GM12878 (cell line): Measurements from ENCODE around the gene PML. TPM values are rescaled to one million over a fixed set of nuclear protein-coding genes. Genes with fewer than 3 reads are reported as not detected.

ENCODE experiments used
- ATAC-seq: fragments of 200-7000 bp; cut with Tn5 transposase; 3 replicates; pipeline ENCODE4 v1.9.1; 2020; ENCODE audit warnings: mild to moderate bottlenecking, moderate library complexity
- BruUV-seq: library from RNA; stranded (reverse); fragments of 400-500 nt; replicated peaks from 2 replicates; lab custom pipeline; 2021; lab: Mats Ljungman, UMichigan
- CTCF ChIA-PET: fragments of 300-600 bp; sonication (Branson Sonifier 250); formaldehyde crosslinking; extraction: SDS; loops from one replicate; lab custom pipeline; 2021; ENCODE audit warnings: inconsistent platforms; lab: Yijun Ruan, JAX
- POLR2A ChIA-PET: fragments of 350-600 bp; formaldehyde crosslinking; extraction: SDS; loops from one replicate; lab custom pipeline; 2021; ENCODE audit warnings: inconsistent platforms; lab: Charles Lee
- RAD21 ChIA-PET: fragments of 300-600 bp; sonication (Branson Sonifier 250); formaldehyde crosslinking; loops from one replicate; lab custom pipeline; 2023; ENCODE audit warnings: antibody characterized with exemption; ENCODE audit not compliant: unreplicated experiment; lab: Charles Lee
- SMC1A ChIA-PET: fragments of 300-600 bp; sonication (Branson Sonifier 250); formaldehyde crosslinking; loops from one replicate; lab custom pipeline; 2023; ENCODE audit not compliant: unreplicated experiment, uncharacterized antibody; lab: Charles Lee
- DNase-seq: peaks from one replicate; pipeline ENCODE4 v3.0.0-alpha.2; 2011; ENCODE audit warnings: low read depth, low spot score
- FAIRE-seq: peaks from 3 replicates; lab custom pipeline; 2011; peaks lifted over from hg19 to GRCh38; lab: Jason Lieb, UNC
- H2AFZ ChIP-seq: 2 replicates; pipeline ENCODE4 v1.6.0; 2011; ENCODE audit warnings: low read depth, low read length, control low read depth; ENCODE audit not compliant: control insufficient read depth
- H3K27ac ChIP-seq: 2 replicates; pipeline ENCODE4 v1.5.1; 2011; ENCODE audit warnings: control low read depth; ENCODE audit not compliant: control insufficient read depth, insufficient read depth
- H3K27me3 ChIP-seq, 2 experiments: replicated peaks in 1 of 2; 2 replicates each; pipeline versions ENCODE4 v1.6.0 to v1.6.1; 2011; ENCODE audit warnings: low read length in 1 of 2; ENCODE audit not compliant: control insufficient read depth in 2 of 2, insufficient read depth in 2 of 2
- H3K36me3 ChIP-seq, 2 experiments: 2 replicates each; pipeline ENCODE4 v1.5.1; 2011; ENCODE audit warnings: low read length in 1 of 2; ENCODE audit not compliant: control insufficient read depth in 2 of 2, insufficient read depth in 2 of 2
- H3K4me1 ChIP-seq: 2 replicates; pipeline ENCODE4 v1.6.1; 2011; ENCODE audit warnings: mild to moderate bottlenecking, low read length, moderate library complexity, mixed read lengths; ENCODE audit not compliant: control insufficient read depth, insufficient read depth
- H3K4me2 ChIP-seq: 2 replicates; pipeline ENCODE4 v1.6.0; 2011; ENCODE audit warnings: control low read depth; ENCODE audit not compliant: control insufficient read depth, insufficient read depth
- H3K4me3 ChIP-seq: fragments of 200-600 bp; sonication (generic); 2 replicates; pipeline ENCODE4 v1.5.1; 2016
- H3K79me2 ChIP-seq: 2 replicates; pipeline ENCODE4 v1.6.0; 2011; ENCODE audit warnings: low read length; ENCODE audit not compliant: control insufficient read depth, insufficient read depth
- H3K9ac ChIP-seq: 2 replicates; pipeline ENCODE4 v1.8.0; 2011; ENCODE audit warnings: low read length, control low read depth, mixed read lengths; ENCODE audit not compliant: control insufficient read depth, insufficient read depth
- H3K9me3 ChIP-seq: replicated peaks from 3 replicates; pipeline ENCODE4 v1.5.1; 2011; ENCODE audit warnings: mild to moderate bottlenecking, low read length; ENCODE audit not compliant: control insufficient read depth, insufficient read depth
- H4K20me1 ChIP-seq: 2 replicates; pipeline ENCODE4 v1.6.0; 2011; ENCODE audit not compliant: control insufficient read depth, insufficient read depth
- BCLAF1 ChIP-seq: fragments of 450-650 bp; IDR thresholded peaks from 2 replicates; pipeline ENCODE4 v1.6.1; 2017; ENCODE audit warnings: antibody characterized with exemption, mild to moderate bottlenecking, moderate library complexity
- CBX5 ChIP-seq: sonication (generic); IDR thresholded peaks from 2 replicates; pipeline ENCODE4 v1.6.1; 2016; ENCODE audit warnings: low read depth, moderate library complexity, mild to moderate bottlenecking, inconsistent platforms
- CHD4 ChIP-seq: fragments of 200-600 bp; sonication (generic); IDR thresholded peaks from 2 replicates; pipeline ENCODE4 v1.6.1; 2016; ENCODE audit warnings: mild to moderate bottlenecking
- FOXM1 ChIP-seq: IDR thresholded peaks from 2 replicates; pipeline ENCODE4 v1.6.1; 2012; ENCODE audit warnings: low read depth, mild to moderate bottlenecking, inconsistent platforms, low read length, moderate library complexity
- IKZF1 ChIP-seq: fragments of 450-650 bp; conservative IDR thresholded peaks from 2 replicates; pipeline ENCODE4 v1.6.1; 2017; ENCODE audit warnings: antibody characterized with exemption, mild to moderate bottlenecking
- JUNB ChIP-seq: IDR thresholded peaks from 2 replicates; pipeline ENCODE4 v1.6.1; 2016; ENCODE audit warnings: antibody characterized with exemption, mild to moderate bottlenecking
- KLF5 ChIP-seq: fragments of 450-650 bp; IDR thresholded peaks from 2 replicates; pipeline ENCODE4 v1.6.1; 2014; ENCODE audit warnings: mild to moderate bottlenecking; ENCODE audit not compliant: partially characterized antibody
- NR2C2 ChIP-seq: IDR thresholded peaks from 2 replicates; pipeline ENCODE4 v1.6.1; 2011; ENCODE audit warnings: borderline replicate concordance, low read depth; ENCODE audit not compliant: control insufficient read depth, insufficient read length
- PAX5 ChIP-seq: IDR thresholded peaks from 2 replicates; pipeline ENCODE4 v1.6.1; 2011; ENCODE audit warnings: low read depth, low read length, borderline replicate concordance
- RUNX3 ChIP-seq: IDR thresholded peaks from 2 replicates; pipeline ENCODE4 v1.6.1; 2012; ENCODE audit warnings: low read length, inconsistent platforms
- SIX5 ChIP-seq: IDR thresholded peaks from 2 replicates; pipeline ENCODE4 v1.6.1; 2011; ENCODE audit warnings: mild to moderate bottlenecking, low read depth, low read length, moderate library complexity; ENCODE audit not compliant: severe bottlenecking
- SP1 ChIP-seq: IDR thresholded peaks from one replicate; pipeline ENCODE4 v1.6.1; 2011; ENCODE audit warnings: low read depth, low read length
- STAT1 ChIP-seq: fragments of 450-650 bp; conservative IDR thresholded peaks from 2 replicates; pipeline ENCODE4 v1.6.1; 2014; ENCODE audit warnings: antibody characterized with exemption, mild to moderate bottlenecking
- SUPT20H ChIP-seq: IDR thresholded peaks from 2 replicates; pipeline ENCODE4 v1.6.1; 2011; ENCODE audit warnings: low read depth, mild to moderate bottlenecking, low read length, moderate library complexity, borderline replicate concordance; ENCODE audit not compliant: control insufficient read depth
- TARDBP ChIP-seq: IDR thresholded peaks from 2 replicates; pipeline ENCODE4 v1.6.1; 2016; ENCODE audit warnings: borderline replicate concordance
- ZBTB40 ChIP-seq: fragments of 450-650 bp; IDR thresholded peaks from 2 replicates; pipeline ENCODE4 v1.6.1; 2016; ENCODE audit warnings: mild to moderate bottlenecking, moderate library complexity, borderline replicate concordance
- WGBS: methylation state at CpG from one replicate; pipeline ENCODE4 v1.1.6; 2016; ENCODE audit warnings: low lambda C conversion rate; ENCODE audit not compliant: insufficient replicate concordance, insufficient coverage; ENCODE audit errors: missing lambda C conversion rate; 5-methylcytosine and 5-hydroxymethylcytosine counted together
- in situ Hi-C: fragments of 300-500 bp; cut with MboI; formaldehyde crosslinking; loops from 9 replicates; pipeline ENCODE4 v1.14.3; 2018; ENCODE audit warnings: mixed read lengths
- intact Hi-C: fragments of 100-400 bp; cut with micrococcal nuclease; formaldehyde crosslinking; loops from one replicate; pipeline ENCODE4 v1.14.2; 2022; ENCODE audit not compliant: unreplicated experiment
- polyA plus RNA-seq, 11 experiments: library from polyadenylated mRNA; depleted of rRNA in 4 of 11; unstranded in 6 of 11; stranded (reverse) in 5 of 11; fragments of >200 nt; fragmentation: Nextera tagmentation in 4 of 11; fragmentation: Illumina TruSeq in 1 of 11; extraction: Ambion mirVana in 4 of 11; extraction: Trizol in 1 of 11; gene quantifications; 1 replicate in 1 of 11; 2 replicates in 10 of 11; pipeline versions ENCODE4 v1.2.1 to v1.2.3, GENCODE V29; 2011 to 2016; ENCODE audit warnings: inconsistent platforms in 2 of 11, missing spikeins in 2 of 11, low read depth in 1 of 11
- total RNA-seq, 4 experiments: library from RNA; depleted of rRNA in 3 of 4; stranded (reverse); fragments of >200 nt in 3 of 4; fragmentation: Illumina TruSeq in 1 of 4; extraction: Trizol in 1 of 4; gene quantifications; 2 replicates each; pipeline versions ENCODE4 v1.2.1 to v1.2.3, GENCODE V29; 2013 to 2021

The PML gene
- total and polyA plus RNA-seq, 10 of the 15 experiments (the other 5 are each of a cell fraction or from before 2014, with no cell fraction given), result 8.5 to 95.5 (median 30.8) TPM

GRCh38 chr15:74046275-74046674, 51.8 kb downstream of the PML start:
- Histone ChIP-seq H3K79me2 (no peaks in the 10 kb centered on the region), H4K20me1 (no peaks in the 10 kb centered on the region; the same call in 1 of the 2 replicates), H3K9me3 (no peaks in the 10 kb centered on the region), H3K4me2 (no peak overlapping the region), H3K4me1 (0 out of 2 replicates have a peak, but pooled peaks cover 2% of the 10 kb centered on the region), H3K27ac (no peak overlapping the region), H3K9ac (no peak overlapping the region), H3K27me3 (0 out of 4 replicates have a peak, but pooled peaks cover 0 to 2% of the 10 kb centered on the region in 2 experiments), H3K36me3 (no peaks in the 10 kb centered on the region), H2AFZ (no peak overlapping the region), H3K4me3 (no peak overlapping the region)
- CTCF ChIA-PET, result interaction anchor here (0.9 to 3.6 kb wide), 2 partner anchors 74 to 79 kb away, joined by 3 to 20 read pairs; no protein-coding TSS in a partner anchor
- TF ChIP-seq KLF5 (no peak), TARDBP (no peak), SP1 (no peak), RUNX3 (no peak), SIX5 (no peak), ZBTB40 (no peak), CHD4 (no peak), FOXM1 (no peak), BCLAF1 (no peak), IKZF1 (no peak), PAX5 (no peak), SUPT20H (no peak), CBX5 (no peak), JUNB (no peak), NR2C2 (no peak), STAT1 (no peak)
- DNase-seq, result no peak
- POLR2A ChIA-PET, result no interaction called here
- no TSS peak for BruUV-seq
- in situ Hi-C loops, result no loop called here
- no peak for FAIRE-seq
- RAD21 ChIA-PET, result interaction anchor here (0.8 to 2.9 kb wide), 2 partner anchors 73 kb away, joined by 5 to 20 read pairs; no protein-coding TSS in a partner anchor
- SMC1A ChIA-PET, result no interaction called here
- ATAC-seq, result no peak
- 92% methylated on average over 7 of the region's 7 CpGs for WGBS
- intact Hi-C loops, result no loop called here
